ENCODE data around the gene YAE1. TPM values are rescaled to one million over a fixed set of nuclear protein-coding genes. Genes with fewer than 3 reads are reported as not detected.

The YAE1 gene
- total RNA-seq, 4 donors from 2014 or later = 14.9 to 49.6 (median 31.8) TPM

GRCh38 chr7:39554583-39555165, 11.5 kb upstream of the YAE1 start:
- Histone ChIP-seq H3K36me3 (no peaks in the 10 kb centered on the region), H3K4me1 (no peaks in the 10 kb centered on the region), H3K9me3 (no peaks in the 10 kb centered on the region), H3K27me3 (no peaks in the 10 kb centered on the region), H3K4me3 (no peak overlapping the region), H3K27ac (no peak overlapping the region)
- no peak for DNase-seq
- no peak for TF ChIP-seq CTCF (IDR thresholded peaks at IDR 0.05)
- no peak for TF ChIP-seq POLR2A (IDR thresholded peaks at IDR 0.05)

GRCh38 chr7:39557222-39557621, 9.0 kb upstream of the YAE1 start:
- TF ChIP-seq POLR2A (IDR thresholded peaks at IDR 0.05) (no peak), CTCF (IDR thresholded peaks at IDR 0.05) (no peak)
- Histone ChIP-seq H3K27me3 (no peaks in the 10 kb centered on the region), H3K4me1 (no peaks in the 10 kb centered on the region), H3K9me3 (no peaks in the 10 kb centered on the region), H3K4me3 (no peak overlapping the region), H3K27ac (no peak overlapping the region), H3K36me3 (no peaks in the 10 kb centered on the region)
- DNase-seq = no peak

DNA sequence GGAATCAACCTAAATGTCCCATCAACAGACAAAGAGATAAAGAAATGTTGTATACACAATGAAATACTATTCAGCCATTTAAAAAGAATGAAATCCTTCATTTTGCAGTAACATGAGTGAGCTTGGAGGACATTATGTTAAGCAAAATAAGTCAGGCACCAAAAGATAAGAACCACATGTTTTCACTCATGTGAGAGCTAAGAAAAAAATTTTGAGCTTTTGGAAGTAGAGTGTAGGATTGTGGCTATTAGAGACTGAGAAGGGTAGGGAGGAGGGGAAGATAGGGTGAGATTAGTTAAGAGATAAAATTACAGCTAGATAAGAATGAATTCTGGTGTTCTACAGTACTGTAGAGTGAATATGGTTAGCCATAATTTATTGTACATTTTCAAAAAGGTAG, 8.3 kb upstream of the YAE1 start:
- no peak for DNase-seq
- TF ChIP-seq CTCF (IDR thresholded peaks at IDR 0.05) = no peak
- TF ChIP-seq POLR2A (IDR thresholded peaks at IDR 0.05) = no peak
- Histone ChIP-seq H3K4me1 (no peaks in the 10 kb centered on the region), H3K4me3 (no peak overlapping the region), H3K27ac (no peak overlapping the region), H3K36me3 (no peaks in the 10 kb centered on the region), H3K9me3 (no peaks in the 10 kb centered on the region), H3K27me3 (no peaks in the 10 kb centered on the region)

DNA sequence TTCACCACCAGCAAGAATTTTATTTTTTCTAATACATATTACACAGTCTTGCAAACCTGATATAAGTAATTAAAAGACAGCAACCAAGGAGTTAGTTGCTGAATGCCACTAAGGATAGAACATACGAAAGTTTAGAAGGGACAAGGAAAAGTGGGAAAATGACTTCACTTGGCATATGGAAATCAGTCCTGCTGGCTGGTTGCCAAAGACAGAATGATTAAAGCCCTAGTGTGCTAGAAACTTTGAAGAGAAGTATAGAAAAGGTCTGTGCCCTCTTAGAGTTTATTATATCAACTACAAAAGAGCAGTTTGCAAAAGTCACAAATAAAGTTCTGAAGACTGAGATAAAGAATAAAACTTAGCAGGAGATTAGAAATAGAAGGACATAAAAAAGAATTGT, 5.8 kb upstream of the YAE1 start:
- TF ChIP-seq CTCF (IDR thresholded peaks at IDR 0.05) (no peak), POLR2A (IDR thresholded peaks at IDR 0.05) (no peak)
- Histone ChIP-seq H3K4me3 (no peak overlapping the region), H3K36me3 (no peaks in the 10 kb centered on the region), H3K9me3 (no peaks in the 10 kb centered on the region), H3K4me1 (no peaks in the 10 kb centered on the region), H3K27ac (no peak overlapping the region), H3K27me3 (no peaks in the 10 kb centered on the region)
- DNase-seq = no peak

DNA sequence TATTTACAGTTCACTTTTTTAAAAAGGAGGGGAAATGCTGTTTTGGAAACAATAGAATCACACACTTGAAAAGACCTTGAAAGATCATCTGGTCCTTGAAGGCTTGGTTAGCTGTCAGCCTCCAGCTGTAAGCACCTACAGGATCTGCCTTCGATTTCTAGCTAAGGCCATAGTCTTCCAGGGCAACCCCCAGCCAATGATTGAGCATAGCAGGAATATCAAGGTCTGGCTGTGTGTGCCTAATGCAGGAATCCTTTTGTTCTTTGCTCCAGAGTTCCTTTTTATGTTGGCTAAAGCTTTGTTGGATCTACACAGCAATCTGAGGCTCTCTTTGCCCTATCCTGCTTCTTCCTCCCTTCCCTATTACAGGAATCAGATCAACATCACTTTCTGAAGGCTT, 5.2 kb upstream of the YAE1 start:
- Histone ChIP-seq H3K4me3 (no peak overlapping the region), H3K36me3 (no peaks in the 10 kb centered on the region), H3K4me1 (no peaks in the 10 kb centered on the region), H3K9me3 (no peaks in the 10 kb centered on the region), H3K27me3 (no peaks in the 10 kb centered on the region), H3K27ac (no peak overlapping the region)
- TF ChIP-seq CTCF (IDR thresholded peaks at IDR 0.05) = no peak
- no peak for DNase-seq

- H3K27ac ChIP-seq = peak overlapping the region; percentile 78 to 89 (median 79)
- H3K36me3 ChIP-seq = peaks cover 0 to 8% (median 0%) of the 10 kb centered on the region in 3 donors
- H3K9me3 ChIP-seq = no peaks in the 10 kb centered on the region
- peak overlapping the region; percentile 58 to 69 (median 64) for H3K4me3 ChIP-seq
- H3K4me1 ChIP-seq = peaks cover 0 to 13% (median 4%) of the 10 kb centered on the region in 4 donors
- no peak for TF ChIP-seq POLR2A (IDR thresholded peaks at IDR 0.05)
- no peak for TF ChIP-seq CTCF (IDR thresholded peaks at IDR 0.05)
- no peaks in the 10 kb centered on the region for H3K27me3 ChIP-seq
- DNase-seq = no peak
These were observed 666 bp upstream of the YAE1 start for GRCh38 chr7:39565538-39565937.

All from Peyer's patch (tissue), 4 donors.